ENCODE results near the gene ITIH3. TPM values are rescaled to one million over a fixed set of nuclear protein-coding genes. Genes with fewer than 3 reads are reported as not detected.

ITIH3 gene
- total and polyA plus RNA-seq, 11 donors = 0.13 to 1.6 (median 0.65) TPM

- no peaks in the 10 kb centered on the region for H3K27me3 ChIP-seq
- peaks cover 0 to 24% (median 6%) of the 10 kb centered on the region in 12 donors for H3K4me1 ChIP-seq
- H3K36me3 ChIP-seq = peaks cover 0 to 21% (median 6%) of the 10 kb centered on the region in 9 donors
- no peak overlapping the region for H3K4me3 ChIP-seq
- no peak overlapping the region for H3K27ac ChIP-seq
- intact Hi-C loops (cut with DNase I) = no loop called here
- TF ChIP-seq POLR2A (IDR thresholded peaks at IDR 0.05) = no peak
- no peak for TF ChIP-seq CTCF (IDR thresholded peaks at IDR 0.05)
- ATAC-seq (no peak), DNase-seq (no peak)
- WGBS, 4 donors = 69 to 88% (median 74%) methylated on average over 9 to 10 of the region's 10 CpGs
- H3K9me3 ChIP-seq = no peaks in the 10 kb centered on the region
Measured at GRCh38 chr3:52827866-52828376, 33.3 kb downstream of the ITIH3 start.

GRCh38 chr3:52829482-52829881 lies 34.9 kb downstream of the ITIH3 start:
- intact Hi-C loops (cut with DNase I) = no loop called here
- ATAC-seq (no peak), DNase-seq (no peak)
- Histone ChIP-seq H3K27ac (no peak overlapping the region), H3K27me3 (no peaks in the 10 kb centered on the region), H3K4me1 (peaks cover 0 to 24% (median 10%) of the 10 kb centered on the region in 12 donors), H3K36me3 (peaks cover 0 to 7% (median 0%) of the 10 kb centered on the region in 9 donors), H3K4me3 (no peak overlapping the region), H3K9me3 (no peaks in the 10 kb centered on the region)
- 82 to 100% (median 88%) methylated on average over 2 to 3 of the region's 3 CpGs for WGBS, 4 donors
- TF ChIP-seq CTCF (IDR thresholded peaks at IDR 0.05) (no peak), POLR2A (IDR thresholded peaks at IDR 0.05) (no peak)

- H3K9me3 ChIP-seq = no peaks in the 10 kb centered on the region
- no peak for TF ChIP-seq POLR2A (IDR thresholded peaks at IDR 0.05)
- TF ChIP-seq CTCF (IDR thresholded peaks at IDR 0.05) = no peak
- H3K4me1 ChIP-seq = peaks cover 0 to 24% (median 11%) of the 10 kb centered on the region in 12 donors
- H3K4me3 ChIP-seq = peak overlapping the region in 1 of 12 donors; percentile 2
- no peak overlapping the region for H3K27ac ChIP-seq
- DNase-seq (no peak), ATAC-seq (no peak)
- intact Hi-C loops (cut with DNase I) = loop anchor here in 1 of 10 donors (5.0 kb wide), 1 partner anchor 58 kb away; the partner anchor contains the start of gene NEK4
- peaks cover 0 to 10% (median 0%) of the 10 kb centered on the region in 9 donors for H3K36me3 ChIP-seq
- no peaks in the 10 kb centered on the region for H3K27me3 ChIP-seq
- 87 to 97% (median 93%) methylated on average over 10 of the region's 10 CpGs for WGBS, 4 donors
Measured at GRCh38 chr3:52829906-52830463, 35.4 kb downstream of the ITIH3 start.

- DNase-seq (no peak), ATAC-seq (no peak)
- Histone ChIP-seq H3K27me3 (no peaks in the 10 kb centered on the region), H3K4me3 (peak within 1 kb of the TSS in 1 of 12 donors; percentile 2), H3K27ac (peak within 1 kb of the TSS in 7 of 12 donors; percentile 12 to 53 (median 46)), H3K9me3 (no peaks in the 10 kb centered on the region), H3K4me1 (peaks cover 4 to 31% (median 17%) of the 10 kb centered on the region in 12 donors), H3K36me3 (peaks cover 0 to 14% (median 0%) of the 10 kb centered on the region in 9 donors)
- 81 to 86% (median 82%) methylated on average over 16 of the region's 16 CpGs for WGBS, 4 donors
- TF ChIP-seq CTCF (IDR thresholded peaks at IDR 0.05) (no peak), POLR2A (IDR thresholded peaks at IDR 0.05) (no peak)
- intact Hi-C loops (cut with DNase I) = loop anchor here in 1 of 10 donors (5.0 kb wide), 1 partner anchor 58 kb away; the partner anchor contains the start of gene NEK4
Measured at GRCh38 chr3:52830535-52831258, 36.1 kb downstream of the ITIH3 start, which contains the start of gene ITIH4. Gene ITIH4, minus strand, starts transcription at chr3:52830672. Its CDS starts 30 bp downstream, at chr3:52830642.
